Astrocyte of the cerebellum (primary cell): ENCODE results near the gene TMPRSS7.

ENCODE experiments used
- DNase-seq: peaks from one replicate; pipeline ENCODE4 v3.0.0-alpha.2; 2011; ENCODE audit warnings: low read depth
- H3K4me3 ChIP-seq: 2 replicates; pipeline ENCODE4 v1.5.1; 2011; ENCODE audit warnings: mild to moderate bottlenecking, low read depth, low read length, moderate library complexity
- in situ Hi-C: cut with HindIII; loops from 2 replicates; pipeline ENCODE4 v1.10.0; 2017; ENCODE audit warnings: low sequenced_read_pairs
- TF ChIP-seq, protein P1 (sequence below): IDR thresholded peaks from 2 replicates; pipeline ENCODE4 v1.5.1; 2012; ENCODE audit warnings: low read length, low read depth, moderate library complexity, mild to moderate bottlenecking; ENCODE audit errors: missing control alignments

The TMPRSS7 gene

DNA sequence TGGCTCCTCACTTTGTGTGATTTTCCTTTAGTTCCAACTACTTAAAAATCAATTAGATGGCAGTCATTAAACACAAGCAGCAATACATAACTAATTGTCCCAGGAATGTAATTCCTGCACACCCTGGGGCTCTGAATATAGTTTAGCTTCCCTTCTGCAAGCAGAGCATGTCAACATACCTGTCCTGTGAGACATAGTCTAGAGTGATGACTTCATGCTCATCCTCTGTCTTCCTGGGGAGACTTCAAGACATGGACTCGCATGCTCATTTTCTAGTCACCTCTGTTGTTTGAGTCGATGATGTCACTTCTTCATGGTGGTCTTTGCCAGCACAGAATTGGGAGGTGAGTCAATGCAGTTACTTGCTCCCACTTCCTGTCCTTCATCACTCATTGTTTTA is 67.4 kb downstream of the TMPRSS7 start:
- in situ Hi-C loops: loop anchor here (25.0 kb wide), 1 partner anchor 435 kb away; no protein-coding TSS in a partner anchor
- TF ChIP-seq, protein P1, sequence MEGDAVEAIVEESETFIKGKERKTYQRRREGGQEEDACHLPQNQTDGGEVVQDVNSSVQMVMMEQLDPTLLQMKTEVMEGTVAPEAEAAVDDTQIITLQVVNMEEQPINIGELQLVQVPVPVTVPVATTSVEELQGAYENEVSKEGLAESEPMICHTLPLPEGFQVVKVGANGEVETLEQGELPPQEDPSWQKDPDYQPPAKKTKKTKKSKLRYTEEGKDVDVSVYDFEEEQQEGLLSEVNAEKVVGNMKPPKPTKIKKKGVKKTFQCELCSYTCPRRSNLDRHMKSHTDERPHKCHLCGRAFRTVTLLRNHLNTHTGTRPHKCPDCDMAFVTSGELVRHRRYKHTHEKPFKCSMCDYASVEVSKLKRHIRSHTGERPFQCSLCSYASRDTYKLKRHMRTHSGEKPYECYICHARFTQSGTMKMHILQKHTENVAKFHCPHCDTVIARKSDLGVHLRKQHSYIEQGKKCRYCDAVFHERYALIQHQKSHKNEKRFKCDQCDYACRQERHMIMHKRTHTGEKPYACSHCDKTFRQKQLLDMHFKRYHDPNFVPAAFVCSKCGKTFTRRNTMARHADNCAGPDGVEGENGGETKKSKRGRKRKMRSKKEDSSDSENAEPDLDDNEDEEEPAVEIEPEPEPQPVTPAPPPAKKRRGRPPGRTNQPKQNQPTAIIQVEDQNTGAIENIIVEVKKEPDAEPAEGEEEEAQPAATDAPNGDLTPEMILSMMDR: no peak
- no peak overlapping the region for H3K4me3 ChIP-seq
- DNase-seq: peak; percentile 28

DNA sequence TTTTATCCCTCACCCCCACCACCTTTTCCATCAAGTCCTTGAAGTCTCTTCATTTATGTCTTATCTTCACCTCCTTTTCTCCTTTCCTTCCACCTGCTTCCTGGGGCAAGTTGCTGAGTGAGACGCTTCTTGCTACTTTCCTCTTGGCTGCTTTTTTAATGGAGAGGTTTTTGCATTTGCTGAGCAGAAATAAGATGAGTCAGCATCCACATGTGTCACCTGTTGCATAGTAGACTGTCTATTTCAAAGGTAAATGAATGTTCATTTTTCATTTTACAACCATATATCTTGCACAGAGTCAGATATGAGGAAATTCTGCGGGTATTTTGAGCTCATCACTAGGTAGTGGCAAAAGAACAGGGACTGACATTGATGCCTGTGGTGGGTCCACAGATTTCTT is 70.2 kb downstream of the TMPRSS7 start:
- in situ Hi-C loops: loop anchor here (25.0 kb wide), 1 partner anchor 433 kb away; no protein-coding TSS in a partner anchor
- DNase-seq: no peak
- H3K4me3 ChIP-seq: no peak overlapping the region
- TF ChIP-seq, protein P1: no peak

DNA sequence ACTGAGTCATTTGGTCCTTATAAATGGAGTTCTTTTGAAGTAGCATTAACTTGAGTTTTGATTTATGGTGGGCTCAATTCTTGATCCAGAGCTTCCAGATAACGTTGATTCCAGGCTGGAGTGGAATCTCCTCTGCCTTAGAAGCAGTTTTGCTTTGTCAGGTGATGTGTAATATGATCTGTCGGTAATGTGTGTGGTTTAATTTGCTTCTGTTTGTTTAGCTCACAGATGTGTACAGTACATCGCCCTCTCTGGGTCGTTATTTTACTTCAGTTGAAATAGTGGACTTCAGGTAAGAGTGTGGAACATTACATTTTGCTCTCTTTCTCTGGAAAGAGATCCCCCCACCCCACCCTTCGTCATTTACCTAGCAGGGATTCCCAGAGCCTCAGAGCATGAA is 74.8 kb downstream of the TMPRSS7 start:
- TF ChIP-seq, protein P1: no peak
- no peak overlapping the region for H3K4me3 ChIP-seq
- DNase-seq: no peak
- in situ Hi-C loops: loop anchor here (25.0 kb wide), 1 partner anchor 428 kb away; no protein-coding TSS in a partner anchor

DNA sequence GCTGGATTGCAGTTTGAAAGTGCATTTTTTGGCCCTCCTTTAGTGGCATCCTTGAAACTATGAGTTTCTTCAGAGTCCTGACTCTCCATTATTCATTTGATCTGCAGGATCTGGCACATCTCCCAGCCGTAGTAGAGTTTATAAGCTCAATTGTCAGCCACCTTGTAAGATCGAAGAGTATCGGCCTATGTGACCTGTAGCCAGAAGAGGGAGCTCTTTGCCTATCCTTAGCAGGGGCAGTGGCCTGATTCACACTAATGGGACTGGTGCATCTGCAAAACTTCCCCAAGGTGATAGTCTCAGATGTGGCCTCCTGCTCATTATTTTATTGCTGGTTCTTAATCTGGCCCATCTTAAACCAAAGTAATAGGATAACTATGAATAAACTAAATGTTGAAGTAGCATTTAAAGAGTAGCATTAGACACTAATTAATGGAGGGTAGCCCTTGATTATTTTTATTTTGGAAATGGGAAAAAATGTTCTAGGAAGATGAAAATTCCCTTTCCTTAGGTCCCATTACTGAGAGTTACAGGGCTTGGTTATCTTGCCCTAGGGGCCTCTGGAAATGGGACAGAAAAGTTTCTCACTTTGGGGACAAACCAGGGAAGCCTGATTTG is 77.4 kb downstream of the TMPRSS7 start:
- in situ Hi-C loops: loop anchor here (25.0 kb wide), 1 partner anchor 425 kb away; no protein-coding TSS in a partner anchor
- peak; percentile 45 for DNase-seq
- TF ChIP-seq, protein P1: peak; percentile 88
- no peak overlapping the region for H3K4me3 ChIP-seq

DNA sequence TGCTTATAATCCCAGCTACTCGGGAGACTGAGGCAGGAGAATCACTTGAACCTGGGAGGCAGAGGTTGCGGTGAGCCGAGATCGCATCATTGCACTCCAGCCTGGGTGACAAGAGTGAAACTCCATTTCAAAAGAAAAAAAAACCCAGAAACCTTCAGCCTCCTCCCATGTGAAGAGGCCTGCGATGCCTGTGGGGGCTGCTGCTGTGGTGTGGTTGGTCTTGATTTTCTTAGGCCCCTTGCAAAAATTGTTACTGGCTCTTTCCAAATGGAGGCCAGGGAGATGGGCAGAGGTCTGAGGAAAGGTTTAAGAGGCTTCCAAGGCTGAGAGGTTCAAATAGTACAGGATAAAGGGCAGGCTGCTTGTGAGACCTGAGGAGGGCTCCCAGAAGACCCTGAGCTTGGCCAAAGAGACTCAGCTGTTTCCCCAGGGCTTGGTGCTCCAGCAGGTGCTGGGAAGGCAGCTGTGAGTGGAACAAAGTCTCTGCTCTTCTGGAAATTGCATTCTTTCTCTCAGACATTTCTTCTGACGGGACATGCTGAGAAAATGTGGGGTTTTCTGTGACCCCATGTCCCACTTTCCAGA is 80.1 kb downstream of the TMPRSS7 start:
- in situ Hi-C loops: loop anchor here (25.0 kb wide), 1 partner anchor 423 kb away; no protein-coding TSS in a partner anchor
- TF ChIP-seq, protein P1: no peak
- no peak for DNase-seq
- H3K4me3 ChIP-seq: no peak overlapping the region

DNA sequence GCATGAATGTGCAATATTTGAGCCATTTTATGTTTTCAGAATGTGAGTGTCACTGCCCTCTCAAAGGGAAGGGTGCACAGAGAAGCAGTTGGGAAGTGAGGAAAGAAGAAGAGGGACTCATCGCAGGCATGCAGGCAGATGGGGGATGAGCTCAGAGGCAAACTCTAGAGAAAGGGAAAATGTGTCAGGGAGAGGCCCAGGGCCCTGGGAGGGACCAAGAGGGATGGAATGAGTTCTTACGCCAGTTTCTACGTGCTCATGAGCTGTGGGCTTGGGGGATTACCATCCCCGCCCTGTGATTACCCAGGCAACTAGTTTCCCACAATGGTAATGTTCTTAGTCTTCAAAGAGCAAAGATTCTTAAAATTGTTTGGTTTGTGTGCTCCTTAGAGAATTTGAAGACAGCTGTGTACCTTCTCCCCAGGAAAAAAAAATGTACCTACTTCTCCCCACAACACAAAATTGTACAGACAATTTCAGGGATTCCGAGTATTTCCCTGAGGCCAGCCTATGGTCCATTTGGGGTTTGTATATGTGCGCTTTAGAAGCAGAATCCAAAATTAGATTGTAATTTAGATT is 80.7 kb downstream of the TMPRSS7 start:
- in situ Hi-C loops: loop anchor here (25.0 kb wide), 1 partner anchor 422 kb away; no protein-coding TSS in a partner anchor
- TF ChIP-seq, protein P1: no peak

More for the DNA sequence above, 80.7 kb downstream of the TMPRSS7 start:
- no peak overlapping the region for H3K4me3 ChIP-seq
- DNase-seq: no peak
